Measurements from ENCODE around the gene MFRP. TPM values are rescaled to one million over a fixed set of nuclear protein-coding genes. Genes with fewer than 3 reads are reported as not detected.
A peak's percentile ranks its signal among the peaks of the same experiment; 100 is the strongest.

MFRP gene
- total and polyA plus RNA-seq, 9 of the 15 experiments (the other 6 are each of a cell fraction or from before 2014, with no cell fraction given) = not detected

DNA sequence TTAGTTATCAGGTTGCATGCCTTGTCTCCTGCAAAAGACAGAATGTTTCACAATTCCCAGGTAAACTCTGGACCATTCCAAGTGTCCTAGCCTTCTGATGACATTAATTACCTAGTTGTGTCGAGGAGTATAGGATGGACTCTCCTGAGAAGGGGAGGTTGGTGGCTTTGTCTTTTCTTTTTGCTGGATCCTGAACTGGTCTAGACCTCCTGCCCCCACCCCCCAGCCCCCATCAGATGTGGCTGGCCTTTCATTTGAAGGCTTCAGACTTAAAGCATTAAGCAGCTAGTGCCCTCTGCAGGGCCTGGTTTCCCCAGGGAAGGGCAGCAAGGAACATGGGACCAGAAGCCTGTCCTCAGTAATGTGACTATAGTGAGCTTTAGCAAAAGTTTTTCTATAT, 39.3 kb downstream of the MFRP start (continued):
- TF ChIP-seq, protein P1, sequence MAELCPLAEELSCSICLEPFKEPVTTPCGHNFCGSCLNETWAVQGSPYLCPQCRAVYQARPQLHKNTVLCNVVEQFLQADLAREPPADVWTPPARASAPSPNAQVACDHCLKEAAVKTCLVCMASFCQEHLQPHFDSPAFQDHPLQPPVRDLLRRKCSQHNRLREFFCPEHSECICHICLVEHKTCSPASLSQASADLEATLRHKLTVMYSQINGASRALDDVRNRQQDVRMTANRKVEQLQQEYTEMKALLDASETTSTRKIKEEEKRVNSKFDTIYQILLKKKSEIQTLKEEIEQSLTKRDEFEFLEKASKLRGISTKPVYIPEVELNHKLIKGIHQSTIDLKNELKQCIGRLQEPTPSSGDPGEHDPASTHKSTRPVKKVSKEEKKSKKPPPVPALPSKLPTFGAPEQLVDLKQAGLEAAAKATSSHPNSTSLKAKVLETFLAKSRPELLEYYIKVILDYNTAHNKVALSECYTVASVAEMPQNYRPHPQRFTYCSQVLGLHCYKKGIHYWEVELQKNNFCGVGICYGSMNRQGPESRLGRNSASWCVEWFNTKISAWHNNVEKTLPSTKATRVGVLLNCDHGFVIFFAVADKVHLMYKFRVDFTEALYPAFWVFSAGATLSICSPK (IDR thresholded peaks at IDR 0.05; ENCODE audit: borderline replicate concordance) = no peak
- TF ChIP-seq, protein P2, sequence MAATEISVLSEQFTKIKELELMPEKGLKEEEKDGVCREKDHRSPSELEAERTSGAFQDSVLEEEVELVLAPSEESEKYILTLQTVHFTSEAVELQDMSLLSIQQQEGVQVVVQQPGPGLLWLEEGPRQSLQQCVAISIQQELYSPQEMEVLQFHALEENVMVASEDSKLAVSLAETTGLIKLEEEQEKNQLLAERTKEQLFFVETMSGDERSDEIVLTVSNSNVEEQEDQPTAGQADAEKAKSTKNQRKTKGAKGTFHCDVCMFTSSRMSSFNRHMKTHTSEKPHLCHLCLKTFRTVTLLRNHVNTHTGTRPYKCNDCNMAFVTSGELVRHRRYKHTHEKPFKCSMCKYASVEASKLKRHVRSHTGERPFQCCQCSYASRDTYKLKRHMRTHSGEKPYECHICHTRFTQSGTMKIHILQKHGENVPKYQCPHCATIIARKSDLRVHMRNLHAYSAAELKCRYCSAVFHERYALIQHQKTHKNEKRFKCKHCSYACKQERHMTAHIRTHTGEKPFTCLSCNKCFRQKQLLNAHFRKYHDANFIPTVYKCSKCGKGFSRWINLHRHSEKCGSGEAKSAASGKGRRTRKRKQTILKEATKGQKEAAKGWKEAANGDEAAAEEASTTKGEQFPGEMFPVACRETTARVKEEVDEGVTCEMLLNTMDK (IDR thresholded peaks at IDR 0.05; ENCODE audit: borderline replicate concordance, insufficient read depth, low read depth, low read length, poor library complexity, severe bottlenecking) = no peak
- 0 out of 2 replicates have a peak, but pooled peaks have one; percentile 20 for TF ChIP-seq SUPT5H (IDR thresholded peaks at IDR 0.05)
- no peak for TF ChIP-seq BMI1 (IDR thresholded peaks at IDR 0.05; ENCODE audit: low read length)
- TF ChIP-seq SPI1 (IDR thresholded peaks at IDR 0.05; ENCODE audit: borderline replicate concordance, low read depth, low read length) = no peak
- no peak for TF ChIP-seq PPARD (CRISPR knock-in tag; IDR thresholded peaks at IDR 0.05)
- TF ChIP-seq NR4A1 (CRISPR knock-in tag; IDR thresholded peaks at IDR 0.05) = no peak
- TF ChIP-seq NR4A1 (tag; IDR thresholded peaks at IDR 0.05) = no peak
- TF ChIP-seq TAF1 (IDR thresholded peaks at IDR 0.05; ENCODE audit: control insufficient read depth, extremely low read depth, insufficient read depth, low read length, severe bottlenecking) = no peak
- TF ChIP-seq, protein P3, sequence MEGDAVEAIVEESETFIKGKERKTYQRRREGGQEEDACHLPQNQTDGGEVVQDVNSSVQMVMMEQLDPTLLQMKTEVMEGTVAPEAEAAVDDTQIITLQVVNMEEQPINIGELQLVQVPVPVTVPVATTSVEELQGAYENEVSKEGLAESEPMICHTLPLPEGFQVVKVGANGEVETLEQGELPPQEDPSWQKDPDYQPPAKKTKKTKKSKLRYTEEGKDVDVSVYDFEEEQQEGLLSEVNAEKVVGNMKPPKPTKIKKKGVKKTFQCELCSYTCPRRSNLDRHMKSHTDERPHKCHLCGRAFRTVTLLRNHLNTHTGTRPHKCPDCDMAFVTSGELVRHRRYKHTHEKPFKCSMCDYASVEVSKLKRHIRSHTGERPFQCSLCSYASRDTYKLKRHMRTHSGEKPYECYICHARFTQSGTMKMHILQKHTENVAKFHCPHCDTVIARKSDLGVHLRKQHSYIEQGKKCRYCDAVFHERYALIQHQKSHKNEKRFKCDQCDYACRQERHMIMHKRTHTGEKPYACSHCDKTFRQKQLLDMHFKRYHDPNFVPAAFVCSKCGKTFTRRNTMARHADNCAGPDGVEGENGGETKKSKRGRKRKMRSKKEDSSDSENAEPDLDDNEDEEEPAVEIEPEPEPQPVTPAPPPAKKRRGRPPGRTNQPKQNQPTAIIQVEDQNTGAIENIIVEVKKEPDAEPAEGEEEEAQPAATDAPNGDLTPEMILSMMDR (IDR thresholded peaks at IDR 0.05 in 2 of 3, conservative IDR thresholded peaks at IDR 0.05 in 1 of 3; ENCODE audit: insufficient read depth in 2 of 3, low read depth in 1 of 3, low read length in 3 of 3) = peak; percentile 25 to 46 (median 31); a peak in 4 of 6 replicates
- TF ChIP-seq MTA2 (IDR thresholded peaks at IDR 0.05; ENCODE audit: low read depth) = no peak
- TF ChIP-seq, protein P4, sequence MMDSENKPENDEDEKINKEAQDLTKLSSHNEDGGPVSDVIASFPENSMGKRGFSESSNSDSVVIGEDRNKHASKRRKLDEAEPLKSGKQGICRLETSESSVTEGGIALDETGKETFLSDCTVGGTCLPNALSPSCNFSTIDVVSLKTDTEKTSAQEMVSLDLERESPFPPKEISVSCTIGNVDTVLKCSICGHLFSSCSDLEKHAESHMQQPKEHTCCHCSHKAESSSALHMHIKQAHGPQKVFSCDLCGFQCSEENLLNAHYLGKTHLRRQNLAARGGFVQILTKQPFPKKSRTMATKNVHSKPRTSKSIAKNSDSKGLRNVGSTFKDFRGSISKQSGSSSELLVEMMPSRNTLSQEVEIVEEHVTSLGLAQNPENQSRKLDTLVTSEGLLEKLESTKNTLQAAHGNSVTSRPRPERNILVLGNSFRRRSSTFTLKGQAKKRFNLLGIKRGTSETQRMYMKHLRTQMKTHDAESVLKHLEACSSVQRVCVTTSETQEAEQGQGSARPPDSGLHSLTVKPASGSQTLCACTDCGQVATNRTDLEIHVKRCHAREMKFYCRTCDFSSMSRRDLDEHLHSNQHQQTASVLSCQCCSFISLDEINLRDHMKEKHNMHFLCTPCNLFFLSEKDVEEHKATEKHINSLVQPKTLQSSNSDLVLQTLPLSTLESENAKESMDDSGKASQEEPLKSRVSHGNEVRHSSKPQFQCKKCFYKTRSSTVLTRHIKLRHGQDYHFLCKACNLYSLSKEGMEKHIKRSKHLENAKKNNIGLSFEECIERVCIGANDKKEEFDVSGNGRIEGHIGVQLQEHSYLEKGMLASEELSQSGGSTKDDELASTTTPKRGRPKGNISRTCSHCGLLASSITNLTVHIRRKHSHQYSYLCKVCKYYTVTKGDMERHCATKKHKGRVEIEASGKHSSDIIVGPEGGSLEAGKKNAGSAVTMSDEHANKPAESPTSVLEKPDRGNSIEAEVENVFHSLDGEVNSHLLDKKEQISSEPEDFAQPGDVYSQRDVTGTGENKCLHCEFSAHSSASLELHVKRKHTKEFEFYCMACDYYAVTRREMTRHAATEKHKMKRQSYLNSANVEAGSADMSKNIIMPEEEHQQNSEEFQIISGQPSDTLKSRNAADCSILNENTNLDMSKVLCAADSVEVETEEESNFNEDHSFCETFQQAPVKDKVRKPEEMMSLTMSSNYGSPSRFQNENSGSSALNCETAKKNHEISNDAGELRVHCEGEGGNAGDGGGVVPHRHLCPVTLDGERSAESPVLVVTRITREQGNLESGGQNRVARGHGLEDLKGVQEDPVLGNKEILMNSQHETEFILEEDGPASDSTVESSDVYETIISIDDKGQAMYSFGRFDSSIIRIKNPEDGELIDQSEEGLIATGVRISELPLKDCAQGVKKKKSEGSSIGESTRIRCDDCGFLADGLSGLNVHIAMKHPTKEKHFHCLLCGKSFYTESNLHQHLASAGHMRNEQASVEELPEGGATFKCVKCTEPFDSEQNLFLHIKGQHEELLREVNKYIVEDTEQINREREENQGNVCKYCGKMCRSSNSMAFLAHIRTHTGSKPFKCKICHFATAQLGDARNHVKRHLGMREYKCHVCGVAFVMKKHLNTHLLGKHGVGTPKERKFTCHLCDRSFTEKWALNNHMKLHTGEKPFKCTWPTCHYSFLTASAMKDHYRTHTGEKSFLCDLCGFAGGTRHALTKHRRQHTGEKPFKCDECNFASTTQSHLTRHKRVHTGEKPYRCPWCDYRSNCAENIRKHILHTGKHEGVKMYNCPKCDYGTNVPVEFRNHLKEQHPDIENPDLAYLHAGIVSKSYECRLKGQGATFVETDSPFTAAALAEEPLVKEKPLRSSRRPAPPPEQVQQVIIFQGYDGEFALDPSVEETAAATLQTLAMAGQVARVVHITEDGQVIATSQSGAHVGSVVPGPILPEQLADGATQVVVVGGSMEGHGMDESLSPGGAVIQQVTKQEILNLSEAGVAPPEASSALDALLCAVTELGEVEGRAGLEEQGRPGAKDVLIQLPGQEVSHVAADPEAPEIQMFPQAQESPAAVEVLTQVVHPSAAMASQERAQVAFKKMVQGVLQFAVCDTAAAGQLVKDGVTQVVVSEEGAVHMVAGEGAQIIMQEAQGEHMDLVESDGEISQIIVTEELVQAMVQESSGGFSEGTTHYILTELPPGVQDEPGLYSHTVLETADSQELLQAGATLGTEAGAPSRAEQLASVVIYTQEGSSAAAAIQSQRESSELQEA (IDR thresholded peaks at IDR 0.05; ENCODE audit: low read depth) = no peak
- no peak for TF ChIP-seq LEF1 (IDR thresholded peaks at IDR 0.05)

Data from K562 (cell line).